ENCODE data around the gene SERTAD4.

GRCh38 chr1:210260096-210260495 lies 27.5 kb downstream of the SERTAD4 start:
- TF ChIP-seq ZBTB7A (IDR thresholded peaks at IDR 0.05; ENCODE audit: low read depth) (no peak), TAF1 (IDR thresholded peaks at IDR 0.05; ENCODE audit: low read depth) (no peak), EP300 (IDR thresholded peaks at IDR 0.05; ENCODE audit: borderline replicate concordance) (no peak), RAD21 (IDR thresholded peaks at IDR 0.05; ENCODE audit: low read depth) (no peak), FOXM1 (IDR thresholded peaks at IDR 0.05; ENCODE audit: borderline replicate concordance, low read depth) (no peak), YY1 (IDR thresholded peaks at IDR 0.05; ENCODE audit: low read depth) (no peak), CEBPB (IDR thresholded peaks at IDR 0.05) (no peak), USF1 (IDR thresholded peaks at IDR 0.05) (no peak), TCF12 (IDR thresholded peaks at IDR 0.05; ENCODE audit: low read depth) (no peak)
- TF ChIP-seq, protein P1, sequence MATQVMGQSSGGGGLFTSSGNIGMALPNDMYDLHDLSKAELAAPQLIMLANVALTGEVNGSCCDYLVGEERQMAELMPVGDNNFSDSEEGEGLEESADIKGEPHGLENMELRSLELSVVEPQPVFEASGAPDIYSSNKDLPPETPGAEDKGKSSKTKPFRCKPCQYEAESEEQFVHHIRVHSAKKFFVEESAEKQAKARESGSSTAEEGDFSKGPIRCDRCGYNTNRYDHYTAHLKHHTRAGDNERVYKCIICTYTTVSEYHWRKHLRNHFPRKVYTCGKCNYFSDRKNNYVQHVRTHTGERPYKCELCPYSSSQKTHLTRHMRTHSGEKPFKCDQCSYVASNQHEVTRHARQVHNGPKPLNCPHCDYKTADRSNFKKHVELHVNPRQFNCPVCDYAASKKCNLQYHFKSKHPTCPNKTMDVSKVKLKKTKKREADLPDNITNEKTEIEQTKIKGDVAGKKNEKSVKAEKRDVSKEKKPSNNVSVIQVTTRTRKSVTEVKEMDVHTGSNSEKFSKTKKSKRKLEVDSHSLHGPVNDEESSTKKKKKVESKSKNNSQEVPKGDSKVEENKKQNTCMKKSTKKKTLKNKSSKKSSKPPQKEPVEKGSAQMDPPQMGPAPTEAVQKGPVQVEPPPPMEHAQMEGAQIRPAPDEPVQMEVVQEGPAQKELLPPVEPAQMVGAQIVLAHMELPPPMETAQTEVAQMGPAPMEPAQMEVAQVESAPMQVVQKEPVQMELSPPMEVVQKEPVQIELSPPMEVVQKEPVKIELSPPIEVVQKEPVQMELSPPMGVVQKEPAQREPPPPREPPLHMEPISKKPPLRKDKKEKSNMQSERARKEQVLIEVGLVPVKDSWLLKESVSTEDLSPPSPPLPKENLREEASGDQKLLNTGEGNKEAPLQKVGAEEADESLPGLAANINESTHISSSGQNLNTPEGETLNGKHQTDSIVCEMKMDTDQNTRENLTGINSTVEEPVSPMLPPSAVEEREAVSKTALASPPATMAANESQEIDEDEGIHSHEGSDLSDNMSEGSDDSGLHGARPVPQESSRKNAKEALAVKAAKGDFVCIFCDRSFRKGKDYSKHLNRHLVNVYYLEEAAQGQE (IDR thresholded peaks at IDR 0.05; ENCODE audit: low read depth) = no peak
